ENCODE data around the gene HRH2.

HRH2 gene, protein sequence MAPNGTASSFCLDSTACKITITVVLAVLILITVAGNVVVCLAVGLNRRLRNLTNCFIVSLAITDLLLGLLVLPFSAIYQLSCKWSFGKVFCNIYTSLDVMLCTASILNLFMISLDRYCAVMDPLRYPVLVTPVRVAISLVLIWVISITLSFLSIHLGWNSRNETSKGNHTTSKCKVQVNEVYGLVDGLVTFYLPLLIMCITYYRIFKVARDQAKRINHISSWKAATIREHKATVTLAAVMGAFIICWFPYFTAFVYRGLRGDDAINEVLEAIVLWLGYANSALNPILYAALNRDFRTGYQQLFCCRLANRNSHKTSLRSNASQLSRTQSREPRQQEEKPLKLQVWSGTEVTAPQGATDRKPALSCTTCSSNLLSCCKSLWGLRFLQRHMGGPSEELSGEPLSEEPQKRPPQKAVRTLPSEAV

DNA sequence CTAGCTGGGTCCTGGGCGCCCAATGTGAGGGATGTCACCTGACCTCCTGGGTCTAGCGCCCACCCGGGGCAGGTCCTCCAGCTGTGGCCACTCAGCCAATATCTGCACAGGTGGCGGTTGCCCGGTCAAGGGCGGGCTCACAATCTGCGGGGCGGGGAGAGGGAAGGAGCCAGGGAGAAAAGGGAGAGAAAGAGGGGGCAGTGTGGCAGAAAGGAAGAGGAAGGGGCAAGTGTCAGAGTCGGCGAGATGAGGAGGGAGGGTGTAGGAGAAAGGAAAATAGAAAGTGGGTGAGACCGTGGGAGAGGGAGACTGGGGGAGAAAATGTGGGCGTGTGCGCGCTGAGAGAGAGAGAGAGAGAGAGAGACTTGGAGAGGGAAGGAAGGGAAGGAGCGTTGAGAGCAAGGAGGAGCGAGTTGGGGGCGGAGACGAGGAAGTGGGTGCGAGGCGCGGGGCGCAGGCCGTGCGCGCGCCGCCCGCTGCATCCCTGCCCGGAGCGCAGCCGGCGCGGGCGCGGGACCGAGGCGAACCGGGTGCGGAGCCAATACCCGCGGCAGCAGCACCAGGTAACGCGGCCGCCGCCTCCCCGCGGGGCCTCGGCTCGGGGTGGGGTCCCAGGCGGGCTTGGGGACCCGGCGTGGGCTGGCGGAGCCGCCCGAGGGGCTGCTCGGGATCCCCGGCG, at the start of gene HRH2:
TSS of gene HRH2 (plus strand) at position 479 of the 679 bp plus-strand sequence. CDS start 25,163 bp downstream, outside the sequence.
- H3K4me3 ChIP-seq (ENCODE audit: low read depth, low read length), result peak within 1 kb of the TSS; percentile 60
- DNase-seq, result peak; percentile 71
- H3K36me3 ChIP-seq, result no peaks in the 10 kb centered on the region
- H3K27ac ChIP-seq, result no peak within 1 kb of the TSS
- no peaks in the 10 kb centered on the region for H3K9me3 ChIP-seq (ENCODE audit: severe bottlenecking)
- TF ChIP-seq, protein P1, sequence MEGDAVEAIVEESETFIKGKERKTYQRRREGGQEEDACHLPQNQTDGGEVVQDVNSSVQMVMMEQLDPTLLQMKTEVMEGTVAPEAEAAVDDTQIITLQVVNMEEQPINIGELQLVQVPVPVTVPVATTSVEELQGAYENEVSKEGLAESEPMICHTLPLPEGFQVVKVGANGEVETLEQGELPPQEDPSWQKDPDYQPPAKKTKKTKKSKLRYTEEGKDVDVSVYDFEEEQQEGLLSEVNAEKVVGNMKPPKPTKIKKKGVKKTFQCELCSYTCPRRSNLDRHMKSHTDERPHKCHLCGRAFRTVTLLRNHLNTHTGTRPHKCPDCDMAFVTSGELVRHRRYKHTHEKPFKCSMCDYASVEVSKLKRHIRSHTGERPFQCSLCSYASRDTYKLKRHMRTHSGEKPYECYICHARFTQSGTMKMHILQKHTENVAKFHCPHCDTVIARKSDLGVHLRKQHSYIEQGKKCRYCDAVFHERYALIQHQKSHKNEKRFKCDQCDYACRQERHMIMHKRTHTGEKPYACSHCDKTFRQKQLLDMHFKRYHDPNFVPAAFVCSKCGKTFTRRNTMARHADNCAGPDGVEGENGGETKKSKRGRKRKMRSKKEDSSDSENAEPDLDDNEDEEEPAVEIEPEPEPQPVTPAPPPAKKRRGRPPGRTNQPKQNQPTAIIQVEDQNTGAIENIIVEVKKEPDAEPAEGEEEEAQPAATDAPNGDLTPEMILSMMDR (IDR thresholded peaks at IDR 0.05; ENCODE audit: low read depth, low read length), result no peak
- H3K27me3 ChIP-seq (ENCODE audit: insufficient read depth, low read depth, severe bottlenecking), result no peaks in the 10 kb centered on the region

DNA sequence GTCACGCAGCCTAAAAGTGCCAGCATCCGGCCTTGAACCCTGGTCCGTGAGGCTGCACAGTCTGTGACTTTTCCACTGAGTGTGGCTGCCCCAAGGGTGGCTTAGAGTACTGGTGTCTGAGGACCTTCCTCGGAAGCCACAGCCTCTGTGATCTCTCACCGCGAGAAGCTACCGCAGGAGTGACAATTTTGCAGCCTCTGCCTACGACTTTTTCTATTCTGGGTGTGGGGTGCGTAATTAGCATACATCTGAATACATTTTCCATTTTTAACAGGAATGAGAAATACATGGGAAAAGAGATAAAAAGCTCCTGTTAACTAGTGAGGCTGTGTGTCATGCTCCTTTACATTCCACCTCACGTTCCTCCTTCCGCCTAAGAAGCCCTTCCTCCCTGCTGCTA, 48.3 kb upstream of the HRH2 start:
- H3K27me3 ChIP-seq (ENCODE audit: insufficient read depth, low read depth, severe bottlenecking), result no peaks in the 10 kb centered on the region
- TF ChIP-seq, protein P1 (IDR thresholded peaks at IDR 0.05; ENCODE audit: low read depth, low read length), result no peak
- no peaks in the 10 kb centered on the region for H3K9me3 ChIP-seq (ENCODE audit: severe bottlenecking)
- H3K27ac ChIP-seq, result no peak overlapping the region
- H3K36me3 ChIP-seq, result no peaks in the 10 kb centered on the region
- no peak overlapping the region for H3K4me3 ChIP-seq (ENCODE audit: low read depth, low read length)
- no peak for DNase-seq

DNA sequence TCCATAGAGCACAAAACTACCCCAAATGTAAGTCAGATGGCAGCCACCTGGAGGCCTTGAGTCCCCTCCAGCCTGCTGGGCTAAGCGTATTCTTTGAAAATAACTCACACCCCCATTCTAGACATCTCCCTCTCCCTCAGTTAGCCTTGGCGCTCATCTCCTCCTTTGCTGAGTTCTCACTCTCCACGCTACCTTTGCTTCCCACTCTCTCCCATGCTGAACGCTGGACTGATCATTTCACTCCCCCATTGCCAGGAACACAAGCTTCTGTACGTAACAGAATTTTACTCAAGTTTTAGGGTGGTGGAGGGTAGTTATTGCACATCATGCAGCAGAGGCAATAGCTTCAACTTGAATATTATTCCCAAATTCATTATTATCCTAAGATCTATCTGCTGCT, 47.5 kb upstream of the HRH2 start:
- DNase-seq, result no peak
- TF ChIP-seq, protein P1 (IDR thresholded peaks at IDR 0.05; ENCODE audit: low read depth, low read length), result no peak
- Histone ChIP-seq H3K27ac (no peak overlapping the region), H3K27me3 (ENCODE audit: insufficient read depth, low read depth, severe bottlenecking) (no peaks in the 10 kb centered on the region), H3K9me3 (ENCODE audit: severe bottlenecking) (no peaks in the 10 kb centered on the region), H3K4me3 (ENCODE audit: low read depth, low read length) (no peak overlapping the region), H3K36me3 (no peaks in the 10 kb centered on the region)

DNA sequence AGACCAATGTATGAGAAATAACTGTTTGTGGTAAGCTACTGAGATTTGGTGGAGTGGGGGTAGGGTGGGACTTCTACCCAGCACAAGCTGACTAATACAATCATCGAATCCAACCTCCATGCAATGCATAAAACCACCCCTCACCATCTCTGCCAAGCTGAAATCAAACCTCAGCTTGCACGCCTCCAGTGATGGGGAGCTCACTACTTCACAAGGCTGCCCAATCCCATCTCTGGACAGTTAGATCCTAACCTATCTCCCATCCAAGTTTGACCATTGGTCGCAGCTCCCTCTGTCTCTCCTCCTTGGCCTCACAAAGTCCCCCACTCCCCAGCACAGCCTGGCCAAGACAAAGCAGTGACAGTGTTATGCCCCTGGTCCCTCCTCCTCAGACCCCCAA, 47.0 kb upstream of the HRH2 start:
- no peak for DNase-seq

DNA sequence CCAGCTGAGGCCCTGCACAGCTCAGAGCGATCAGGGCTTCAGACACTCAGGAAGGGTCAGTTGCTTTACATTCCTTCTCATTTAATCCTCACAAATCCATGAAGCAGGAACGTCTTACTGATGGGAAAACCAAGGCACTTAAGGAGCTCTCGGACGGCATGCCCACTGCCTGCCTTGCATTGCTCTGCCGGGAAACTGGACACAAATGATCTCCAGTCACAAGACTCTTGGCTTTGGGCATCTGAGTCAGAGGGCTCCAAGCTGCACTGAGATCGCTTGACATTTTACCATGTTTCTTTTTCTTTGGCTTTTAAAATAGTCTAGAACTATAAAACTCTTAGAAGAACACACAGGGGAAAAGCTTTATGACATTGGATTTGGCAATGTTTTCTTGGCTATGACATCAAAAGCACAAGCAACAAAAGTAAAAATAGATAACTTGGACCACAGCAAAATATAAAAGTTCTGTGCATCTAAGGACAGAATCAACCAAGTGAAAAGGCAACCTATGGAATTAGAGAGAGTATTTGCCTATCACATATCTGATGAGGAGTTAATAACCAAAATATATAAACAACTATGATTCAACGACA, 43.6 kb upstream of the HRH2 start:
- Histone ChIP-seq H3K4me3 (ENCODE audit: low read depth, low read length) (no peak overlapping the region), H3K27me3 (ENCODE audit: insufficient read depth, low read depth, severe bottlenecking) (no peaks in the 10 kb centered on the region), H3K27ac (no peak overlapping the region), H3K9me3 (ENCODE audit: severe bottlenecking) (no peaks in the 10 kb centered on the region), H3K36me3 (no peaks in the 10 kb centered on the region)
- no peak for DNase-seq
- TF ChIP-seq, protein P1 (IDR thresholded peaks at IDR 0.05; ENCODE audit: low read depth, low read length), result no peak

More for the DNA sequence above, 47.0 kb upstream of the HRH2 start:
- Histone ChIP-seq H3K4me3 (ENCODE audit: low read depth, low read length) (no peak overlapping the region), H3K27ac (no peak overlapping the region), H3K9me3 (ENCODE audit: severe bottlenecking) (no peaks in the 10 kb centered on the region), H3K27me3 (ENCODE audit: insufficient read depth, low read depth, severe bottlenecking) (no peaks in the 10 kb centered on the region), H3K36me3 (no peaks in the 10 kb centered on the region)
- TF ChIP-seq, protein P1 (IDR thresholded peaks at IDR 0.05; ENCODE audit: low read depth, low read length), result no peak

All from WERI-Rb-1 (cell line).